Uterus (tissue), 4 donors: ENCODE results near the gene BACE2. TPM values are rescaled to one million over a fixed set of nuclear protein-coding genes. Genes with fewer than 3 reads are reported as not detected.

ENCODE experiments used
- DNase-seq, 2 donors: peaks; one replicate each; pipeline ENCODE4 v3.0.0-alpha.2; 2019 to 2020
- H3K27ac ChIP-seq, 2 donors: fragments of 200-600 bp; sonication (generic); 1 replicate in 1 of 2; 2 replicates in 1 of 2; pipeline ENCODE4 v1.5.1; 2016 to 2018
- H3K27me3 ChIP-seq, 2 donors: fragments of 200-600 bp; sonication (generic); one replicate each; pipeline ENCODE4 v1.5.1; 2018 to 2019; ENCODE audit warnings: control low read depth in 1 of 2
- H3K36me3 ChIP-seq, 2 donors: fragments of 200-600 bp; sonication (generic); one replicate each; pipeline ENCODE4 v1.5.1; 2019; ENCODE audit warnings: control low read depth in 1 of 2
- H3K4me1 ChIP-seq, 2 donors: fragments of 200-600 bp; sonication (generic); one replicate each; pipeline ENCODE4 v1.5.1; 2018 to 2019; ENCODE audit warnings: control low read depth in 1 of 2
- H3K4me3 ChIP-seq, 2 donors: fragments of 200-600 bp; sonication (generic); 1 replicate in 1 of 2; 2 replicates in 1 of 2; pipeline ENCODE4 v1.5.1; 2018 to 2019; ENCODE audit warnings: mild to moderate bottlenecking in 1 of 2
- H3K9me3 ChIP-seq, 2 donors: fragments of 200-600 bp; sonication (generic); one replicate each; pipeline ENCODE4 v1.5.1; 2019; ENCODE audit warnings: control low read depth in 1 of 2
- CTCF ChIP-seq, 4 experiments: fragments of 200-600 bp in 2 of 4; fragments of 450-650 bp in 2 of 4; sonication (generic) in 2 of 4; IDR thresholded peaks; one replicate each; pipeline ENCODE4 v1.5.1; 2016 to 2019; ENCODE audit warnings: antibody characterized with exemption in 4 of 4, mild to moderate bottlenecking in 2 of 4, moderate library complexity in 1 of 4
- POLR2A ChIP-seq, 2 donors: fragments of 450-650 bp; IDR thresholded peaks; one replicate each; pipeline ENCODE4 v1.6.1; 2016; ENCODE audit warnings: antibody characterized with exemption in 2 of 2, mild to moderate bottlenecking in 1 of 2, moderate library complexity in 1 of 2
- intact Hi-C: fragments of 100-400 bp; cut with DNase I; formaldehyde crosslinking; loops from one replicate; pipeline ENCODE4 v1.15.1; 2023; ENCODE audit warnings: low total_unique reads
- total RNA-seq, 4 donors: library from RNA; depleted of rRNA in 3 of 4; stranded (reverse); fragments of >200 nt in 3 of 4; gene quantifications; one replicate each; pipeline versions ENCODE4 v1.1.0 to v1.2.4, GENCODE V29; 2014 to 2023
- donor health status: DM: yes; HTN: yes; CAD: no.

Gene BACE2
- total RNA-seq, 4 donors from 2014 or later, result 22.8 to 98.8 (median 76.5) TPM

DNA sequence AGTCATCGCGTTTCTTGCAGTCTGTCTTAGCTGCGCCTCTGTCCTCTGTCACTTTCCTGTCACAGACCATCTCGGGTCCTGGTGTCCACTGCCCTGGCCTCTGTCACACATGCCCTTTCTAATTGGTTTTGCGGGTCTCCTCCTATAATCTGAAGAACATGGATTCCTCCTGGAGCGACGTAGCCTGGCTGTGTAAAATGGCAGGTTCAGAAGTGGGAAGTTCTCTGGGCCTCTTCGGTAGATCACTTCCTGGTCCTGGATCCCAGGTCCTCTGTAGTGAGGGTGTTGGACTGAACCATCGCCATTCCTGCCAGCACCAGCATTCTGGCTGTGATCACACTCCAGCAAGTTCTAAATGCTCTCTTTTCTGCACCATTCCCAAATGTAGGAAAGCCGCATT, 149.5 kb downstream of the BACE2 start:
- DNase-seq, result no peak
- no peaks in the 10 kb centered on the region for H3K9me3 ChIP-seq
- peaks cover 0 to 8% of the 10 kb centered on the region in 2 donors for H3K4me1 ChIP-seq
- H3K4me3 ChIP-seq, result no peak overlapping the region
- no peak overlapping the region for H3K27ac ChIP-seq
- H3K27me3 ChIP-seq, result peaks cover 0 to 9% of the 10 kb centered on the region in 2 donors
- intact Hi-C loops, result no loop called here
- TF ChIP-seq CTCF (IDR thresholded peaks at IDR 0.05), result no peak
- TF ChIP-seq POLR2A (IDR thresholded peaks at IDR 0.05), result no peak
- no peaks in the 10 kb centered on the region for H3K36me3 ChIP-seq

DNA sequence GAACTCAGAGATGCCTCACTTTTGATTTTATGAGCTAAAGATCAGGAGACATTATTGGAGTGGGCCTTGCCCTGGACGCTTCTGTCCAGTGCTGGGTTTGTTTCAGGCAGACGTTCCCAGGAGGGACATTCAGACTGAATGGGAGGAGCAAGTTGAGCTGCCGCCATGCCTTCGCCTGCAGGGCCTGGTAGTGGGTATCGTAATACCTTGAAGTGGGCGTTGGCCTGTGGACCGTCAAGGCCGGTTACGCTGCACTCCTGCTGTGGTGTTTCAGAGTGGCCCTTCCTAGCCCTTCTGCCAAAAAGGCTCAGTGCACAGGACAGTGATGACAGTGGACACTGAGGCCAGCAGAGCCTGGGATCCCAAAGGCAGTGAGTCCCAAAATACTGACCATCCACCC, 150.3 kb downstream of the BACE2 start:
- intact Hi-C loops, result no loop called here

GRCh38 chr21:41319273-41319672, 151.3 kb downstream of the BACE2 start:
- H3K36me3 ChIP-seq, result no peaks in the 10 kb centered on the region
- H3K27ac ChIP-seq, result no peak overlapping the region
- TF ChIP-seq CTCF (IDR thresholded peaks at IDR 0.05) (no peak), POLR2A (IDR thresholded peaks at IDR 0.05) (no peak)
- H3K4me1 ChIP-seq, result peaks cover 0 to 8% of the 10 kb centered on the region in 2 donors
- no peak for DNase-seq
- intact Hi-C loops, result no loop called here
- peaks cover 0 to 8% of the 10 kb centered on the region in 2 donors for H3K27me3 ChIP-seq
- H3K4me3 ChIP-seq, result no peak overlapping the region
- H3K9me3 ChIP-seq, result no peaks in the 10 kb centered on the region

More for the DNA sequence above, 150.3 kb downstream of the BACE2 start:
- Histone ChIP-seq H3K36me3 (no peaks in the 10 kb centered on the region), H3K4me1 (peaks cover 0 to 8% of the 10 kb centered on the region in 2 donors), H3K9me3 (no peaks in the 10 kb centered on the region), H3K27me3 (peaks cover 0 to 9% of the 10 kb centered on the region in 2 donors), H3K27ac (no peak overlapping the region), H3K4me3 (no peak overlapping the region)
- no peak for DNase-seq
- TF ChIP-seq CTCF (IDR thresholded peaks at IDR 0.05), result no peak
- no peak for TF ChIP-seq POLR2A (IDR thresholded peaks at IDR 0.05)

- H3K4me1 ChIP-seq, result peaks cover 0 to 6% of the 10 kb centered on the region in 2 donors
- no peaks in the 10 kb centered on the region for H3K9me3 ChIP-seq
- no peak overlapping the region for H3K4me3 ChIP-seq
- intact Hi-C loops, result no loop called here
- TF ChIP-seq POLR2A (IDR thresholded peaks at IDR 0.05), result no peak
- TF ChIP-seq CTCF (IDR thresholded peaks at IDR 0.05), result no peak
- no peak for DNase-seq
- H3K36me3 ChIP-seq, result no peaks in the 10 kb centered on the region
- H3K27me3 ChIP-seq, result no peaks in the 10 kb centered on the region
- no peak overlapping the region for H3K27ac ChIP-seq
Measured at GRCh38 chr21:41321211-41321907, 153.4 kb downstream of the BACE2 start.

DNA sequence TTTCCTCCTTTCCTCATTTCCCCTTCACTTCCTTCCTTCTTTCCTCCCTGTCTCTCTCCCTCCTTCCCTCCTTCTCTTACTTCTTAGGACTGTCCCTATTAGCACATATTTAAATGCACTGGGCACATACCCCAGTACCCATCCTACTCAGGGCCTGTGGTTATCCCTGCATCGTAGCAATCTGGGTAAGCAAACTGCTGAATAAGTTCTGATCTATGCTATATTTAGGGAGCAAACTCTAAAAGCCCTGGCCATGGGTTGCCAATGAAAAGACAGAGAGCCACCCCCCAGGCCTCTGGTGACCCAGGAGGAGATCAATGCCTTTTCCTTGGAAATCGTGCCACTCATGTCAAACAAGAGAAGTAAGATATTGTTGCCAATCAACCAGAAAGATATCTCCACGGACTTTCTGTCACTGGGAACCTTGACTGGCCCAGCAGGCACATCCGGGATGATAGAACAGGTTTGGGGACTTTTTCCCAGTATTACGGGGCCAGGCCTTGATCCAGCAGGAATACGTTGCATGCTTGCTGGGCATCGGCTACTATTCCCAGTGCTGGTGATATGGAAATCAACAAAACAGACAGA, 154.0 kb downstream of the BACE2 start:
- DNase-seq, result no peak
- TF ChIP-seq POLR2A (IDR thresholded peaks at IDR 0.05) (no peak), CTCF (IDR thresholded peaks at IDR 0.05) (no peak)
- no peaks in the 10 kb centered on the region for H3K36me3 ChIP-seq
- no peak overlapping the region for H3K4me3 ChIP-seq
- no peak overlapping the region for H3K27ac ChIP-seq
- no peaks in the 10 kb centered on the region for H3K9me3 ChIP-seq
- H3K27me3 ChIP-seq, result no peaks in the 10 kb centered on the region
- H3K4me1 ChIP-seq, result peaks cover 0 to under 1% of the 10 kb centered on the region in 2 donors
- intact Hi-C loops, result no loop called here
